CD8-positive, alpha-beta memory T cell (primary cell): ENCODE measurements around the gene GRWD1. TPM values are rescaled to one million over a fixed set of nuclear protein-coding genes. Genes with fewer than 3 reads are reported as not detected.

ENCODE experiments used
- CTCF ChIA-PET: fragments of 350-600 bp; sonication (Branson Sonifier 250); formaldehyde crosslinking; loops from one replicate; lab custom pipeline; 2021; ENCODE audit warnings: antibody characterized with exemption; lab: Charles Lee
- POLR2A ChIA-PET: fragments of 350-600 bp; sonication (Branson Sonifier 250); formaldehyde crosslinking; loops from one replicate; lab custom pipeline; 2021; ENCODE audit warnings: antibody characterized with exemption; lab: Charles Lee
- DNase-seq, 5 donors: peaks; one replicate each; pipeline versions ENCODE4 v3.0.0 to v3.0.0-alpha.2; 2020 to 2022; ENCODE audit warnings: mixed read lengths in 1 of 5
- H3K27ac ChIP-seq: one replicate; pipeline ENCODE4 v1.7.0; 2013; ENCODE audit warnings: low read depth, mild to moderate bottlenecking, low read length, moderate library complexity
- H3K27me3 ChIP-seq: 2 replicates; pipeline ENCODE4 v1.7.0; 2013; ENCODE audit warnings: low read length, mild to moderate bottlenecking; ENCODE audit not compliant: insufficient read depth, poor library complexity, severe bottlenecking
- H3K36me3 ChIP-seq: 2 replicates; pipeline ENCODE4 v1.7.0; 2013; ENCODE audit warnings: mild to moderate bottlenecking, low read length, moderate library complexity; ENCODE audit not compliant: insufficient read depth
- H3K4me1 ChIP-seq: 2 replicates; pipeline ENCODE4 v1.7.0; 2013; ENCODE audit warnings: mild to moderate bottlenecking, low read length, moderate library complexity; ENCODE audit not compliant: insufficient read depth
- H3K4me3 ChIP-seq: 2 replicates; pipeline ENCODE4 v1.7.0; 2013; ENCODE audit warnings: mild to moderate bottlenecking, low read length
- H3K9me3 ChIP-seq: 2 replicates; pipeline ENCODE4 v1.7.0; 2013; ENCODE audit warnings: mild to moderate bottlenecking, low read length
- H3K27ac Mint-ChIP-seq, 8 donors: one replicate each; pipeline ENCODE4 v1.8.0; 2020 to 2021; ENCODE audit warnings: mixed read lengths in 8 of 8, mild to moderate bottlenecking in 6 of 8, inconsistent platforms in 3 of 8, moderate library complexity in 3 of 8
- H3K27me3 Mint-ChIP-seq, 2 donors: one replicate each; pipeline ENCODE4 v1.8.0; 2020 to 2021; ENCODE audit warnings: mixed read lengths in 2 of 2, mild to moderate bottlenecking in 1 of 2, moderate library complexity in 1 of 2
- H3K36me3 Mint-ChIP-seq, 3 donors: one replicate each; pipeline ENCODE4 v1.8.0; 2020 to 2021; ENCODE audit warnings: mixed read lengths in 3 of 3, inconsistent platforms in 1 of 3, mild to moderate bottlenecking in 1 of 3
- H3K4me1 Mint-ChIP-seq, 3 donors: one replicate each; pipeline ENCODE4 v1.8.0; 2020 to 2021; ENCODE audit warnings: mixed read lengths in 3 of 3, inconsistent platforms in 1 of 3, mild to moderate bottlenecking in 1 of 3
- H3K4me3 Mint-ChIP-seq, 7 donors: one replicate each; pipeline ENCODE4 v1.8.0; 2020 to 2021; ENCODE audit warnings: mixed read lengths in 7 of 7, mild to moderate bottlenecking in 6 of 7, moderate library complexity in 4 of 7, inconsistent platforms in 2 of 7
- H3K9me3 Mint-ChIP-seq, 5 donors: one replicate each; pipeline ENCODE4 v1.8.0; 2020 to 2022; ENCODE audit warnings: mixed read lengths in 5 of 5, mild to moderate bottlenecking in 3 of 5, moderate library complexity in 2 of 5, inconsistent platforms in 1 of 5
- polyA plus RNA-seq: library from polyadenylated mRNA; unstranded; fragments of 300-500 nt; fragmentation: Illumina TruSeq; gene quantifications from one replicate; pipeline ENCODE4 v1.2.3, GENCODE V29; 2021
- total RNA-seq, 2 experiments: library from RNA; stranded (reverse); gene quantifications; one replicate each; pipeline ENCODE4 v1.2.3, GENCODE V29; 2021

The GRWD1 gene
- total and polyA plus RNA-seq, 3 experiments from 2014 or later, result 45.6 to 107 (median 105) TPM

DNA sequence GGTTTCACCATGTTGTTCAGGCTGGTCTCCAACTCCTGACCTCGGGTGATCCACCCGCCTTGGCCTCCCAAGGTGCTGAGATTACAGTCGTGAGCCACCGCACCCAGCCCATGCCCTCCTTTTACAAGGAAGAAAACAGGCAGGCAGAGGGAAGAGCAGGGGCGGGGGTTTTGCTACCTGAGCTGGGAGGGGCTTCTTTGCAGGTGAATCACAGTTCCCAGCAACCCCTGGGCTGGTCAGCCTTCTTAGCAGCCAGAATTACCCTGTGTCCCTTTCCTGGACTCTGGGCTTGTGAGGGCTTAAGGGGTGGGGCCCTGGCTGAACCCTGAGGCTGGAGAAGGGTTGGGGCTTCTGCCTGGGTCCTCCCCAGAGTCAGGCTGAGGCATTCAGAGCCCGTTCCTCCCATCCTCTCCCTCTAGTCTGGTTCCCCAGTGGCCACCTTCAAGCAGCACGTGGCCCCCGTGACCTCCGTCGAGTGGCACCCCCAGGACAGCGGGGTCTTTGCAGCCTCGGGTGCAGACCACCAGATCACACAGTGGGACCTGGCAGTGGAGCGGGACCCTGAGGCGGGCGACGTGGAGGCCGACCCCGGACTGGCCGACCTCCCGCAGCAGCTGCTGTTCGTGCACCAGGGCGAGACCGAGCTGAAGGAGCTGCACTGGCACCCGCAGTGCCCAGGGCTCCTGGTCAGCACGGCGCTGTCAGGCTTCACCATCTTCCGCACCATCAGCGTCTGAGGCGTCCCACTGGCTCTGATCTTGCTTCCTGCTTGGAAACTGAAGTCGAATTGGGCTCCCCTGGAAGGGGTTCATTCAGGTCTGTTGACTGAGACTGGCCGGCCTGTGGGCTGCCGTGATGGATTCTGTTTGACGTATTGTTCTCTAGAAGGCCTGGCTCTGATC lies 6.8 kb downstream of the GRWD1 start:
- Histone ChIP-seq H3K36me3 (peaks cover 50% of the 10 kb centered on the region), H3K27me3 (no peaks in the 10 kb centered on the region), H3K27ac (no peak overlapping the region), H3K4me3 (no peak overlapping the region), H3K4me1 (no peaks in the 10 kb centered on the region), H3K9me3 (no peaks in the 10 kb centered on the region)
- no peak for DNase-seq
- H3K27me3 Mint-ChIP-seq, result no peaks in the 10 kb centered on the region
- POLR2A ChIA-PET, result no interaction called here
- CTCF ChIA-PET, result no interaction called here
- H3K9me3 Mint-ChIP-seq, result no peaks in the 10 kb centered on the region
- H3K4me1 Mint-ChIP-seq, result peaks cover 11 to 21% (median 20%) of the 10 kb centered on the region in 3 donors
- peaks cover 12 to 87% (median 19%) of the 10 kb centered on the region in 3 donors for H3K36me3 Mint-ChIP-seq
- H3K27ac Mint-ChIP-seq, result peak overlapping the region in 1 of 8 donors; percentile 47
- H3K4me3 Mint-ChIP-seq, result peak overlapping the region in 1 of 7 donors; percentile 16

DNA sequence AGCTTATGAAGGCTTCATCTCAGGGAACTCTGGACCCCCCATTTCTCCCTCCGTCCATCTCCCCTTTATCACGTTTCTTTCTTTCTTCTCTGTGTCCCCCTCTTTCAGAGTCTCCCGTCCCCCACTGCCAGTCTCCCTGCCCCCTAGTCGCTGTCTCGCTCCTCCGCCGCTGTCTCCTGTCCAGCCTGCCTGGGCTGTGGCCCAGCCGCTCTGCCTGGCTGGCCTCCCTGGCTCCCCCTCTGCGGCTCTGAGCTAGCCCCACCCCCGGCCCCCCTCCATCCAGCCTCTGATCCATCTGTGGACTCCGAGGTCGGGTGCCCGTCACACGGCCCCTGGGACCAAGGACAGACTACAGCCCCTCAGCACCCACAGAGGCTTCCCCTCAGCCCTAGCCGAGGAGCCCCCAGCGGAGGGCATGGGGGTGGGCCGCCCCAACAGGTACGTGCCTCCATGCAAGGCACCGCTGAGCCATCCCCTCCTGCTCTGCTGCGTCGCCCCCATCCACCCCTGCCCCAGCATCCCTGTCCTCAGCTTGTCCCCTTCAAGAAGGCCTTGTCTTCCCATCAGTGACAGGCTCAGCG lies 8.5 kb downstream of the GRWD1 start:
- no peak overlapping the region for H3K27ac ChIP-seq
- H3K27me3 ChIP-seq, result no peaks in the 10 kb centered on the region
- H3K4me1 ChIP-seq, result no peaks in the 10 kb centered on the region
- no peak overlapping the region for H3K4me3 ChIP-seq
- H3K4me1 Mint-ChIP-seq, result peaks cover 3 to 10% (median 8%) of the 10 kb centered on the region in 3 donors
- peaks cover 36% of the 10 kb centered on the region for H3K36me3 ChIP-seq
- no peak overlapping the region for H3K4me3 Mint-ChIP-seq
- ChIA-PET POLR2A (interaction anchor here (0.7 kb wide), 1 partner anchor 8 kb away, joined by 5 read pairs; no protein-coding TSS in a partner anchor), CTCF (no interaction called here)
- H3K36me3 Mint-ChIP-seq, result peaks cover 5 to 74% (median 12%) of the 10 kb centered on the region in 3 donors
- no peaks in the 10 kb centered on the region for H3K9me3 ChIP-seq
- no peaks in the 10 kb centered on the region for H3K27me3 Mint-ChIP-seq
- no peak overlapping the region for H3K27ac Mint-ChIP-seq
- DNase-seq, result no peak
- H3K9me3 Mint-ChIP-seq, result no peaks in the 10 kb centered on the region

DNA sequence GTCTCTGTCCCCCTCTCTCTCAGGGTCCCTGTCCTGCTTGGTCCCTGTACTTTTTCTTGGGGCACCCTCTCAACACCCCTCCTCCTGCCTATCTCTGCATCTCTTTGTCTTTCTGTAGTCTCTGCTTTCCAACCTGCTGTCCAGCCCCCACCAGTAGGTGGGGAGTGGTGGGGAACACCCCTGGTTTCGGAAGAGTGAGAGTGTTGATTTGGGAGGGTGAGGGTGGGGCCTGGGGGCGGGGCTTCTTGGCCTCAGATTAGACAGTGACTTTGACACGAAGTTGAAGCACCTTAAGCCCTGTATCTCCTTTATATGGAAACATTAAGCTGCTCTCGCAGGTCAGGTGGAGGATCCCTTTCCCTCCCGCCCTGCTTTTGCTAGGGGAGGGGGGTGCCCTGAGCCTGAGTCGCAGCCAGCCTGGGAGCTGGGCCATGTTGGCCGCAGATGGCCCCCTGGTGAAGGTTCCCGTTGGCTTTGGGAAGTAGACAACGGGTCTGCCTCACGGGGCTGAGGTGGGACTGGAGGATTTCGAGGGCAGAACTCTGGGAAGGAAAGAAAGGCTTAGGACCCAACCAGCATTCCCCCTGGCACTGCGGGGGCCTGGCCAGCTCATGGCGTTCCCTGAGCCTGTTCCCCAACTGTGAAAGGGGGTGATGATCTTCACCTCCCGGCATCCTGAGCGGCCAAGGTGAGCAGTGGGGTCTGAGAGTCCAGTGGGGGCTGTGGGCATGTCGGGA lies 9.6 kb downstream of the GRWD1 start, which contains the start of gene KCNJ14:
TSS of gene KCNJ14 (plus strand) at position 404 of the 737 bp plus-strand sequence. CDS start 6,151 bp downstream, outside the sequence.
- CTCF ChIA-PET, result no interaction called here
- POLR2A ChIA-PET, result interaction anchor here (0.6 kb wide), 1 partner anchor 60 kb away, joined by 5 read pairs; no protein-coding TSS in a partner anchor
- Mint-ChIP-seq H3K36me3 (peaks cover 5 to 66% (median 11%) of the 10 kb centered on the region in 3 donors), H3K4me3 (no peak within 1 kb of the TSS), H3K27me3 (no peaks in the 10 kb centered on the region), H3K9me3 (no peaks in the 10 kb centered on the region), H3K4me1 (peaks cover 3 to 8% (median 7%) of the 10 kb centered on the region in 3 donors), H3K27ac (peak within 1 kb of the TSS in 2 of 8 donors; percentile 41 to 43)
- Histone ChIP-seq H3K27me3 (no peaks in the 10 kb centered on the region), H3K9me3 (no peaks in the 10 kb centered on the region), H3K4me1 (no peaks in the 10 kb centered on the region), H3K4me3 (no peak within 1 kb of the TSS), H3K36me3 (peaks cover 32% of the 10 kb centered on the region), H3K27ac (no peak within 1 kb of the TSS)
- DNase-seq, result no peak

DNA sequence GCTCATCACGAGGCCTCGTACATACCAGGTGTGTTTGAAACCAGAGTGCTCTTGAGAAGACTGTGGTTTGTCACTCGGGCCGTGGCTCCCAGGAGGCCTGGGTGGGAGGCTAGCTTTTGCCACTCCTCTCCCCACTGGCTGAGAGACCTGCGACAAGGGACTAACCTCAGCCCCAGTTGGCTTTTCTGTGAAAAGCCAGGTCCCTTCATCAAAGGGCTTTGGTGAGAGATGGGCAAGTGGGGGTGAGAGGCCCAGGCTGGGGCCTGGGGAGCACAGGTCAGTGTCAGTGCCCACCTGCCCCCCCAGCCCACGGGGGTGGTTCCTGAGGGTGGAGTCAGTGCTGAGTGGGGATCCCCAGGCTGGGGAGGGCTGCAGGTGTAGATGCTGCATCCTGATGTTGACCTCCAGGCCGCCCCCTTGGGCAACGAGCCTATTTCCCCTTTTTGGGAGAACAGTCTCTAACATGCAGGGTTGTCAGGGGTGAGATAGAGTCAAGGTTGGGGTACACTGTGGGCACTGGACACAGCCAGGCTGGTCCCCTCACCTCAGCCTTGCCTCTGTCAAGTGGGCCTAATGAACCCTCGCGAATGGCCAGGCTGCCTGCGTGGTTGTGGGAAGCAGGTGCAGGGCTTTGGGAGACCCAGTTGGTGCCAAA lies 10.3 kb downstream of the GRWD1 start:
- H3K36me3 ChIP-seq, result peaks cover 25% of the 10 kb centered on the region
- Mint-ChIP-seq H3K9me3 (no peaks in the 10 kb centered on the region), H3K4me1 (peaks cover 3 to 8% (median 7%) of the 10 kb centered on the region in 3 donors), H3K27ac (no peak overlapping the region), H3K27me3 (no peaks in the 10 kb centered on the region), H3K4me3 (no peak overlapping the region), H3K36me3 (peaks cover 5 to 59% (median 11%) of the 10 kb centered on the region in 3 donors)
- no peak for DNase-seq
- ChIA-PET CTCF (no interaction called here), POLR2A (interaction anchor here (0.6 kb wide), 1 partner anchor 61 kb away, joined by 5 read pairs; no protein-coding TSS in a partner anchor)
- no peak overlapping the region for H3K4me3 ChIP-seq
- H3K4me1 ChIP-seq, result no peaks in the 10 kb centered on the region
- H3K27me3 ChIP-seq, result no peaks in the 10 kb centered on the region
- H3K27ac ChIP-seq, result no peak overlapping the region
- H3K9me3 ChIP-seq, result no peaks in the 10 kb centered on the region

DNA sequence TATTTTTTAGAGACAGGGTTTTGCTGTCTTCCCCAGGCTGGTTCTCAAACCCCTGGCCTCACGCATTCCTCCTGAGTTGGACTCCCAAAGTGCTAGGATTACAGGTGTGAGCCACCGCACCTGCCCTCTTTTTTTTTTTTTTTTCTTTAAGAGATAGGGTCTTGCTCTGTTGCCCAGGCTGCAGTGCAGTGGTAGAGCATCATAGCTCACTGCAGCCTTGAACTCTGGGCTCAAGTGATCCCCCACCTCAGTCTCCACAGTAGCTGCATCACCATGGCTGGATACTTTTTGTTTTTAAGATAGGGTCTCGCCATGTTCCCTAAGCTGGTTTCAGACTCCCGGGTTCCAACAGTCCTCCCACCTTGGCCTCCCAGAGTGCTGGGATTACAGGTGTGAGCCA lies 11.1 kb downstream of the GRWD1 start:
- DNase-seq, result no peak
- ChIA-PET POLR2A (no interaction called here), CTCF (no interaction called here)
- Mint-ChIP-seq H3K27me3 (no peaks in the 10 kb centered on the region), H3K36me3 (peaks cover 5 to 51% (median 11%) of the 10 kb centered on the region in 3 donors), H3K4me3 (no peak overlapping the region), H3K4me1 (peaks cover 3 to 8% (median 7%) of the 10 kb centered on the region in 3 donors), H3K9me3 (no peaks in the 10 kb centered on the region), H3K27ac (no peak overlapping the region)
- Histone ChIP-seq H3K4me3 (no peak overlapping the region), H3K27ac (no peak overlapping the region), H3K4me1 (no peaks in the 10 kb centered on the region), H3K27me3 (no peaks in the 10 kb centered on the region), H3K9me3 (no peaks in the 10 kb centered on the region), H3K36me3 (peaks cover 17% of the 10 kb centered on the region)

DNA sequence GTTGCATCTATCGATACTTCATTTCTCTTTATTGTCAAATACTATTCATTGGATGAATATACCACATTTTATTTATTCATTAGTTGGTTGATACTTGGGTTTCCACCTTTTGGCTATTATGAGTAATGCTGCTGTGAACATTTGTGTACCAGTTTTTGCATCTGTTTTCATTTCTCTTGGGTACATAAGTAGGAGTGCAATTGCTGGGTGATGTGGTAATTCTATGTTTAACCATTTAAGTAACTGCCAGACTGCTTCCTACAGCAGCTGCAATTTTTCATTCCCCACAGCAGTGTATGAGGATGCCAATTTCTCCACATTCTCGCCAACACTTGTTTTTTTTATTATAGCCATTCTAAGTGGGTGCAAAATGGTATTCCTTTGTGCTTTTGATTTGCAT lies 12.2 kb downstream of the GRWD1 start:
- no peak overlapping the region for H3K27ac Mint-ChIP-seq
- peaks cover 5 to 40% (median 9%) of the 10 kb centered on the region in 3 donors for H3K36me3 Mint-ChIP-seq
- no peak overlapping the region for H3K4me3 ChIP-seq
- no peaks in the 10 kb centered on the region for H3K27me3 Mint-ChIP-seq
- peaks cover 3 to 8% (median 7%) of the 10 kb centered on the region in 3 donors for H3K4me1 Mint-ChIP-seq
- DNase-seq, result no peak
- CTCF ChIA-PET, result no interaction called here
- no peaks in the 10 kb centered on the region for H3K4me1 ChIP-seq
- H3K9me3 ChIP-seq, result no peaks in the 10 kb centered on the region
- no peaks in the 10 kb centered on the region for H3K27me3 ChIP-seq
- H3K9me3 Mint-ChIP-seq, result no peaks in the 10 kb centered on the region
- H3K27ac ChIP-seq, result no peak overlapping the region
- no peak overlapping the region for H3K4me3 Mint-ChIP-seq
- peaks cover 9% of the 10 kb centered on the region for H3K36me3 ChIP-seq
- POLR2A ChIA-PET, result no interaction called here

DNA sequence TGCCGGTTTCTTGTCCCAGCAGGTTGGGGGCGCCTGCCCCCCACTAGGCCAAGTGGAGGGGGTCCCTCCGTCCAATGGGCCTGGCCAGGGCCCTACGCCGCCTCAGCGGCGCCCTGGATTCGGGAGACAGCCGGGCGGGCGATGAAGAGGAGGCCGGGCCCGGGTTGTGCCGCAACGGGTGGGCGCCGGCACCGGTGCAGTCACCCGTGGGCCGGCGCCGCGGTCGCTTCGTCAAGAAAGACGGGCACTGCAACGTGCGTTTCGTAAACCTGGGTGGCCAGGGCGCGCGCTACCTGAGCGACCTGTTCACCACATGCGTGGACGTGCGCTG lies 15.8 kb downstream of the GRWD1 start:
- Mint-ChIP-seq H3K9me3 (no peaks in the 10 kb centered on the region), H3K4me3 (no peak overlapping the region), H3K27me3 (no peaks in the 10 kb centered on the region), H3K4me1 (no peaks in the 10 kb centered on the region), H3K27ac (no peak overlapping the region), H3K36me3 (peaks cover 0 to 12% (median 2%) of the 10 kb centered on the region in 3 donors)
- H3K4me1 ChIP-seq, result no peaks in the 10 kb centered on the region
- DNase-seq, result no peak
- H3K9me3 ChIP-seq, result no peaks in the 10 kb centered on the region
- H3K4me3 ChIP-seq, result no peak overlapping the region
- no peaks in the 10 kb centered on the region for H3K36me3 ChIP-seq
- POLR2A ChIA-PET, result no interaction called here
- no peaks in the 10 kb centered on the region for H3K27me3 ChIP-seq
- no peak overlapping the region for H3K27ac ChIP-seq
- CTCF ChIA-PET, result no interaction called here
